ENCODE data around the gene GFPT2. TPM values are rescaled to one million over a fixed set of nuclear protein-coding genes. Genes with fewer than 3 reads are reported as not detected.

GFPT2 gene
- total and polyA plus RNA-seq, 7 donors: 1.2 to 42.7 (median 16.1) TPM

- Histone ChIP-seq H3K27ac (peak overlapping the region in 2 of 4 donors; percentile 15 to 26), H3K4me1 (peaks cover 0 to 32% (median 27%) of the 10 kb centered on the region in 4 donors), H3K27me3 (peaks cover 0 to 4% (median 0%) of the 10 kb centered on the region in 3 donors), H3K4me3 (no peak overlapping the region), H3K9me3 (no peaks in the 10 kb centered on the region), H3K36me3 (no peaks in the 10 kb centered on the region)
- TF ChIP-seq POLR2AphosphoS5 (IDR thresholded peaks at IDR 0.05) (no peak), EP300 (IDR thresholded peaks at IDR 0.05) (no peak), POLR2A (IDR thresholded peaks at IDR 0.05) (no peak), CTCF (IDR thresholded peaks at IDR 0.05) (no peak)
- DNase-seq: no peak
- 84 to 92% methylated on average over 10 of the region's 10 CpGs for WGBS, 2 donors
- intact Hi-C loops (cut with DNase I): no loop called here
These were observed 5.4 kb downstream of the GFPT2 start for GRCh38 chr5:180347702-180348101.

GRCh38 chr5:180346358-180346757 lies 6.8 kb downstream of the GFPT2 start:
- Histone ChIP-seq H3K27ac (no peak overlapping the region), H3K4me3 (no peak overlapping the region), H3K27me3 (no peaks in the 10 kb centered on the region), H3K4me1 (peaks cover 0 to 22% (median 18%) of the 10 kb centered on the region in 4 donors), H3K9me3 (no peaks in the 10 kb centered on the region), H3K36me3 (no peaks in the 10 kb centered on the region)
- 92 to 94% methylated on average over 14 of the region's 14 CpGs for WGBS, 2 donors
- intact Hi-C loops (cut with DNase I): no loop called here
- DNase-seq: no peak
- TF ChIP-seq POLR2AphosphoS5 (IDR thresholded peaks at IDR 0.05) (no peak), EP300 (IDR thresholded peaks at IDR 0.05) (no peak), POLR2A (IDR thresholded peaks at IDR 0.05) (no peak), CTCF (IDR thresholded peaks at IDR 0.05) (no peak)

- TF ChIP-seq POLR2A (IDR thresholded peaks at IDR 0.05): no peak
- TF ChIP-seq EP300 (IDR thresholded peaks at IDR 0.05): no peak
- TF ChIP-seq CTCF (IDR thresholded peaks at IDR 0.05): no peak
- TF ChIP-seq POLR2AphosphoS5 (IDR thresholded peaks at IDR 0.05): no peak
These were observed 7.4 kb downstream of the GFPT2 start for GRCh38 chr5:180345781-180346180.

GRCh38 chr5:180345186-180345585 lies 8.0 kb downstream of the GFPT2 start:
- TF ChIP-seq EP300 (IDR thresholded peaks at IDR 0.05) (no peak), POLR2AphosphoS5 (IDR thresholded peaks at IDR 0.05) (no peak), POLR2A (IDR thresholded peaks at IDR 0.05) (no peak), CTCF (IDR thresholded peaks at IDR 0.05) (no peak)
- DNase-seq: no peak
- Histone ChIP-seq H3K9me3 (no peaks in the 10 kb centered on the region), H3K4me3 (no peak overlapping the region), H3K4me1 (peaks cover 0 to 21% (median 18%) of the 10 kb centered on the region in 4 donors), H3K27me3 (no peaks in the 10 kb centered on the region), H3K36me3 (no peaks in the 10 kb centered on the region), H3K27ac (no peak overlapping the region)
- WGBS, 2 donors: 80 to 88% methylated on average over 8 of the region's 8 CpGs
- intact Hi-C loops (cut with DNase I): no loop called here

More at GRCh38 chr5:180345781-180346180, 7.4 kb downstream of the GFPT2 start:
- Histone ChIP-seq H3K27me3 (no peaks in the 10 kb centered on the region), H3K9me3 (no peaks in the 10 kb centered on the region), H3K4me3 (no peak overlapping the region), H3K27ac (no peak overlapping the region), H3K4me1 (peaks cover 0 to 21% (median 18%) of the 10 kb centered on the region in 4 donors), H3K36me3 (no peaks in the 10 kb centered on the region)
- no peak for DNase-seq
- intact Hi-C loops (cut with DNase I): no loop called here
- WGBS, 2 donors: 90 to 93% methylated on average over 8 of the region's 8 CpGs

- no peak for TF ChIP-seq EP300 (IDR thresholded peaks at IDR 0.05)
- no peak for TF ChIP-seq CTCF (IDR thresholded peaks at IDR 0.05)
- DNase-seq: no peak
- peaks cover 0 to 21% (median 18%) of the 10 kb centered on the region in 4 donors for H3K4me1 ChIP-seq
These were observed 8.5 kb downstream of the GFPT2 start for GRCh38 chr5:180344696-180344999.

More at GRCh38 chr5:180344696-180344999, 8.5 kb downstream of the GFPT2 start:
- Histone ChIP-seq H3K4me3 (no peak overlapping the region), H3K27me3 (no peaks in the 10 kb centered on the region), H3K36me3 (no peaks in the 10 kb centered on the region), H3K27ac (peak overlapping the region in 1 of 4 donors; percentile 52), H3K9me3 (no peaks in the 10 kb centered on the region)
- WGBS, 2 donors: 91 to 93% methylated on average over 7 of the region's 7 CpGs
- intact Hi-C loops (cut with DNase I): no loop called here

Data from sigmoid colon (tissue), 7 donors.